LNCaP clone FGC (cell line): Measurements from ENCODE around the gene LRRC49.
"Not testable (repeated sequence)": the region's sequence is repeated elsewhere in the genome, so short reads cannot be mapped to it uniquely, and the experiment has no call there.

Experiments used
- DNase-seq: peaks from one replicate; pipeline ENCODE4 v3.0.0-alpha.2; 2011; ENCODE audit warnings: low read depth
- H3K4me3 ChIP-seq: 2 replicates; pipeline ENCODE4 v1.5.1; 2011; ENCODE audit warnings: mild to moderate bottlenecking, low read depth, low read length, control low read depth
- CTCF ChIP-seq: IDR thresholded peaks from 2 replicates; pipeline ENCODE4 v1.5.1; 2012; ENCODE audit warnings: mild to moderate bottlenecking; ENCODE audit not compliant: control insufficient read depth, insufficient read depth; ENCODE audit errors: extremely low read depth

LRRC49 gene

GRCh38 chr15:71043373-71043772 lies 150.7 kb downstream of the LRRC49 start:
- DNase-seq, result no peak
- H3K4me3 ChIP-seq, result no peak overlapping the region

GRCh38 chr15:71044006-71044405 lies 151.4 kb downstream of the LRRC49 start:
- H3K4me3 ChIP-seq, result no peak overlapping the region
- no peak for DNase-seq
- no peak for TF ChIP-seq CTCF

More at GRCh38 chr15:71043373-71043772, 150.7 kb downstream of the LRRC49 start:
- no peak for TF ChIP-seq CTCF

GRCh38 chr15:71046146-71046545 lies 153.5 kb downstream of the LRRC49 start:
- not testable (repeated sequence) for H3K4me3 ChIP-seq, DNase-seq

- no peak for TF ChIP-seq CTCF
Observed at GRCh38 chr15:71048913-71049675, 156.5 kb downstream of the LRRC49 start.

GRCh38 chr15:71049706-71050422 lies 157.2 kb downstream of the LRRC49 start:
- TF ChIP-seq CTCF, result no peak
- no peak for DNase-seq
- H3K4me3 ChIP-seq, result no peak overlapping the region

More at GRCh38 chr15:71048913-71049675, 156.5 kb downstream of the LRRC49 start:
- no peak overlapping the region for H3K4me3 ChIP-seq
- no peak for DNase-seq

- DNase-seq, result no peak
- no peak overlapping the region for H3K4me3 ChIP-seq
- TF ChIP-seq CTCF, result no peak
Observed at GRCh38 chr15:71050461-71050860, 157.8 kb downstream of the LRRC49 start.

- TF ChIP-seq CTCF, result no peak
- DNase-seq, result no peak
- no peak overlapping the region for H3K4me3 ChIP-seq
Observed at GRCh38 chr15:71051539-71051938, 158.9 kb downstream of the LRRC49 start.
